GM18505 (cell line): Measurements from ENCODE around the gene TOR2A.

Source experiments
- ATAC-seq: cut with Tn5 transposase; IDR thresholded peaks from one replicate; pipeline ENCODE4 v1.9.1; 2021; ENCODE audit not compliant: unreplicated experiment
- POLR2A ChIP-seq: IDR thresholded peaks from 4 replicates; pipeline ENCODE4 v1.6.1; 2011; ENCODE audit warnings: borderline replicate concordance; ENCODE audit not compliant: insufficient read depth, insufficient read length; ENCODE audit errors: extremely low read depth

The TOR2A gene

GRCh38 chr9:127712867-127713266 lies 22.2 kb downstream of the TOR2A start:
- no peak for ATAC-seq
- no peak for TF ChIP-seq POLR2A

DNA sequence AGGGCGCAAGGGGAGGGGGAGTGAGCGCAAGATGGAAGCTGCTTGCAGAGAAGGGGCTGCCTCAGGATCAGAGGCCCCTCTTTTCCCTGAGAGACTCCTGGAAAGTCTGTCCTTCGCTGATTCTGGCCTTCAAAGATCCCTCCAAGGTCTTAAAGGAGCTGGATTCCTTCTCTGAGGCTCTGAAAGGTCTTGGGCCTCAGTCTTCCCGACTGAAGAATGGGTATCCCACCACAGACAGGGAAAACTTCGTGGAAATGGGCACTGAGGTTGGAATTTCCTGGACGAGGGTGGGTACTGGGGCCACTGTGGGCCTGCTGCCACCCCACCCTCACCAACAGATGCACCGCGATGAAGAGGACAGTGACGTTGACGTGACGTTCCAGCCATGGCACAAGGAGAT lies 22.7 kb downstream of the TOR2A start:
- no peak for ATAC-seq
- TF ChIP-seq POLR2A, result no peak

DNA sequence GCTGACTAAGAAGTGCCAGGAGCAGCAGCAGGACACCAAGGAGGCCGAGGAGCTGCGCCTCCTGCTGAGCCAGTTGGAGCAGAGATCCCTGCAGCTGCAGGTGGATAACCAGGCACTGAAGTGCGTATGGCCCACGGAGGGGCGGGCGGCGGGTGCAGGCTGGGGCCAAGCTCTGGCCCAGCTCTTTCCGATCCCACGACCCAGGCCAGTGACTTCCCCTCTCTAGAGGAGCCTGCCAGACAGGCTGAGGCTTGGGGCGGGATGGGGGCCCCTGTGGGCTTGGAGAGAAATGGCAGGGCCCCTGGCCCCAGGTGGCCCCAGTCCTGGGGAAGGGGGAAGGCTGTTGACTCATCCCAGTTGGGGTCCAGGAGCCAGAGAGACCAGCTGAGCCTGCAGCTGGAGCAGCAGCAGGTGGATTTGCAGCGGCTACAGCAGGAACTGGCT lies 23.2 kb downstream of the TOR2A start:
- no peak for TF ChIP-seq POLR2A
- ATAC-seq, result no peak

DNA sequence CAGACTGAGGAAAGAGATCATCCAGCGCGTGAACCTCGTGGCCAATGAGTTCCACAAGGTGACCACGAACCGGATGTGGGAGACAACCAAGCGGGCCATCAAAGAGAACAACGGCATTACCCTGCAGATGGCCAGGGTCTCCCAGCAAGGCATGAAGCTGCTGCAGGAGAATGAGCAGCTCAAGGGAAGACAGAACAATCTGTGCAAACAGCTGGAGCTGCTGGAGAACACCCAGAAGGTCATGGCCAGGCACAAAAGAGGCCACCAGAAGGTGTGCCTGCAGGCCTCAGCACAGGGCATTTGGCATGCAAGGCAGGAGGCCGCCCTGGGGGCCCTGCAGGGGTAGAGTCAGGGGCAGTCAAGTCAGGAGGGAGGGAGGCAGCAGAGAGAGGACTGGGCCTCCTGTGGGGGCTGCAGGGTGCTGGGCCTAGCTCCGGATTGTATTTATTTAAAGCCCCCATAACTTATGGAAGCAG lies 23.8 kb downstream of the TOR2A start:
- no peak for ATAC-seq
- no peak for TF ChIP-seq POLR2A

GRCh38 chr9:127710204-127710783 lies 24.8 kb downstream of the TOR2A start:
- no peak for ATAC-seq
- TF ChIP-seq POLR2A, result no peak

GRCh38 chr9:127708952-127709587 lies 26.0 kb downstream of the TOR2A start:
- ATAC-seq, result no peak
- TF ChIP-seq POLR2A, result no peak

DNA sequence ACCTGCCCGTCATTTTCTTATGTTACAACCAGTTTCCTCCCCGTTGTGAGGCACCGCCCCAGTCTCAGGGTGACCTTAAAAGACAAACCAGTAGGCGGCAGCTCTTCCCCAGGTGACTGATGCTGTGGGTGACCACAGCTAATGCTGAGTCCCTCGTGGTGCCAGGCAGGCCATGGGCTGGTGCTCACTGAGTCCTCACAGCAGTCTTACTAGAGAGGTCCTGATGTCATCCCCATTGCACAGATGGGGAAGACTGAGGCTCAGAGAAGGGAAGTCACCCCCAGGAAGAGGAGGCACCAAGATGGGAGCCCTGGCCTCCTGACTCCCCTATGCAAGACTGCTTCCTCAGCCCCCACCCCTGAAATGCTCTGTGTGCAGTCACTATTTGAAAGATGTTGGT lies 27.3 kb downstream of the TOR2A start:
- TF ChIP-seq POLR2A, result no peak
- ATAC-seq, result no peak

DNA sequence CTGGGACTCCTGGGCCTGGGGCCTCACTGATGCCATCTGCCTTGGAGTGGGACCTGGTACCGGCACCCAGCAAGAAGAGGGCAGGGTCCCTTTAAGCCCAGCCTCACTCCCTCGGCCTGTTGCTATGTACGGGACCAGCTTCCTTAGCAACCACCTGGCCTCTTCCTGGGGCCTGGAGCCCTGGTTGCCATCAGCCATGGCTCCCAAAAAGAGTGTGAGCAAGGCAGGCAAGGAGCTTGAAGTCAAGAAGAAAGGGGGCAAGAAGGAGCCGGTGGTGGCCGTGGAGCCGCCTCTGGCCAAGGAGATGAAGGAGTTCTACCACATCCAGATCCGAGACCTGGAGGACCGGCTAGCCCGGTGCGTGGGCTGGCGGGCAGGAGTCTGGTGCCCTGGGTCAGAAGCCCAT lies 28.3 kb downstream of the TOR2A start, which contains the start of gene CFAP157:
Gene CFAP157, plus strand, starts transcription at position 153 of the 406 bp plus-strand sequence. Its CDS starts 44 bp downstream, at position 197.
- ATAC-seq, result no peak
- TF ChIP-seq POLR2A, result no peak

GRCh38 chr9:127705577-127706379 lies 29.3 kb downstream of the TOR2A start:
- ATAC-seq, result no peak
- no peak for TF ChIP-seq POLR2A

DNA sequence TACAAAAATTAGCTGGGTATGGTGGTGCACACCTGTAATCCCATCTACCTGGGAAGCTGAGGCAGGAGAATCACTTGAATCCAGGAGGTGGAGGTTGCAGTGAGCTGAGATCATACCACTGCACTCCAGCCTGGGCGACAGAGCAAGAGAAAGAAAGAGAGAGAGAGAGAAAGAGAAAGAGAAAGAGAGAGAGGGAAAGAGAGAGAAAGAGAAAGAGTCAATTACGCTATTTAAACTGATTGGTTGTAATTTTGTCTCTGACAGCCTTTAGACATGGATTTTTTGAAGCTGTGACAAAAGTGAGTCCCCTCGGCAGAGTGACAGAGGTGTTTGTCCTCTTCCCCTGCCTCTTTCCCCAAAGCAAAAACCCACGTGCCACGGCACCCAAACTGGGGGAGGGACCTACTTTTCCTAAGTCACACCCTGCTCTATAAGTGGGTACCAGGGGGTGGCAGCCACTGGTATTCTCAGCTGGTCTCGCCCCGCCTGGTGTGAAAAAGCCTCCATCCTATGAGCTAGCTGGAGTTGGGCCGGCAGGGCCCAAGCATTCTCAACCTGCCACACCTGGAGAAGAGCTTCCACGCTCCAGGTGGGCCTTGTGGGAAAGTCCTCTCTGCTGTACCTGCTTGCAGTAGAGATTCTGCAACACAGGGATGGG lies 31.7 kb downstream of the TOR2A start:
- no peak for ATAC-seq
- no peak for TF ChIP-seq POLR2A

DNA sequence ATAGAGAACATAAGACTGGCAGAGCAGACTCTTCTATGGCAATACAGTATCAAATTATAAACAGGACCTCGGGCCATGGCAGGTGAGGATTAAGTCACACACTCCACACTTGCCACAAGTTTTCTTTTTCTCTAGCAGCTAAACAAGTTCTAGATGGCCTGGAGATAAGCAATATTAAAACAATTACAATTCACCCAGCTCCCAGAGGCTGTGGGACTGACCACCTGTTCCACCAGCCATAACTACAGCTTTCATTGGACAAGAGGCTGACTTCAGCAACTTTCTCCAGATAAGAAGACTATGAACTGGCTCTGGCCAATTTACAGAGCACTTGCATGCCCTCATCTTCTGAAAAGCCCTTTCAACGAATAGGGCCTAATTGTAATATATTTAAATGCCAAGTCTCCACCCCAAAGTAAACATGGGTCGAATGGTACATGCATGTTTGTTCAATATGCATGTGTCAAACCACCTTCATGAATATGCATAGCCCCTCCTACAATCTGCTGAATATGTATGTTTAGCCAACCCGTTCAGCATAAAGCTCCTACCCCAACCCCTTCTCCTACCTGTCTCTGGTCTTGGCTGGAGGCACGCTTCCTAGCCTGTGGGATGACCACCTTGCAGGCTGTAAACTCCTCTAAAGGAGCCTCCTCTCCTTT lies 34.4 kb downstream of the TOR2A start:
- no peak for TF ChIP-seq POLR2A
- no peak for ATAC-seq

GRCh38 chr9:127700140-127700539 lies 35.0 kb downstream of the TOR2A start:
- TF ChIP-seq POLR2A, result no peak
- no peak for ATAC-seq
